ENCODE results near the gene RCC2. TPM values are rescaled to one million over a fixed set of nuclear protein-coding genes. Genes with fewer than 3 reads are reported as not detected.
A peak's percentile ranks its signal among the peaks of the same experiment; 100 is the strongest.

The RCC2 gene
- total and polyA plus RNA-seq, 2 of the 4 experiments (the other 2 are of a cell fraction), result 24.0 to 38.9 TPM

GRCh38 chr1:17363351-17363750 is 76.1 kb downstream of the RCC2 start:
- Histone ChIP-seq H2AFZ (replicated peaks; ENCODE audit: low read length, poor library complexity) (peak overlapping the region; percentile 23), H3K4ac (ENCODE audit: low read depth, low read length) (no peak overlapping the region), H2AK5ac (ENCODE audit: low read depth, low read length) (no peak overlapping the region), H3K56ac (ENCODE audit: extremely low read depth, insufficient read depth, low read length) (no peak overlapping the region), H3K4me3 (ENCODE audit: insufficient read depth, low read depth, low read length) (no peak overlapping the region), H3K23ac (ENCODE audit: low read depth, low read length) (no peak overlapping the region), H3K9me1 (ENCODE audit: insufficient read depth, low read length) (no peaks in the 10 kb centered on the region), H3K4me2 (ENCODE audit: low read depth, low read length) (no peak overlapping the region), H2BK120ac (ENCODE audit: low read depth, low read length) (no peak overlapping the region), H2BK15ac (ENCODE audit: low read depth, low read length) (no peak overlapping the region), H3K14ac (replicated peaks; ENCODE audit: low read depth, low read length) (no peak overlapping the region), H2AK9ac (replicated peaks; ENCODE audit: low read depth, low read length, poor library complexity) (no peak overlapping the region), H4K5ac (ENCODE audit: low read depth, low read length) (no peak overlapping the region), H3K27me3 (ENCODE audit: control insufficient read depth, insufficient read depth, low read length) (peaks cover 22% of the 10 kb centered on the region), H3K79me1 (ENCODE audit: low read depth in 1 of 2, low read length in 2 of 2) (no peaks in the 10 kb centered on the region), H4K8ac (ENCODE audit: low read depth in 2 of 2, low read length in 2 of 2) (no peak overlapping the region), H3K9me3 (ENCODE audit: control insufficient read depth, insufficient read depth, low read length) (no peaks in the 10 kb centered on the region), H3K36me3 (ENCODE audit: control insufficient read depth, insufficient read depth, low read length) (no peaks in the 10 kb centered on the region), H3K18ac (ENCODE audit: low read depth, low read length) (no peak overlapping the region), H3K27ac (ENCODE audit: insufficient read depth, low read length) (no peak overlapping the region), H4K91ac (ENCODE audit: insufficient read depth, low read depth, low read length) (no peak overlapping the region), H4K20me1 (ENCODE audit: insufficient read depth, low read length) (no peaks in the 10 kb centered on the region), H3K9ac (ENCODE audit: low read depth, low read length) (no peak overlapping the region), H2BK5ac (ENCODE audit: low read depth, low read length, poor library complexity, severe bottlenecking) (no peak overlapping the region), H3K4me1 (ENCODE audit: control insufficient read depth, insufficient read depth, low read length) (no peaks in the 10 kb centered on the region), H2BK20ac (ENCODE audit: low read depth, low read length) (no peak overlapping the region)
- intact Hi-C loops (cut with micrococcal nuclease) (no loop called here), dilution Hi-C loops (cut with HindIII; ENCODE audit: low sequenced_read_pairs, unreplicated experiment) (no loop called here), in situ Hi-C loops (cut with MboI; ENCODE audit: low sequenced_read_pairs) (no loop called here)
- ATAC-seq (ENCODE audit: low read depth) (no peak), DNase-seq (no peak)
- TF ChIP-seq MXI1 (IDR thresholded peaks at IDR 0.05; ENCODE audit: borderline replicate concordance, low read depth, low read length) (no peak), FOS (IDR thresholded peaks at IDR 0.05; ENCODE audit: low read depth, low read length) (no peak), MAZ (IDR thresholded peaks at IDR 0.05; ENCODE audit: borderline replicate concordance, low read depth, low read length) (no peak), RFX5 (IDR thresholded peaks at IDR 0.05; ENCODE audit: low read depth, low read length) (no peak), CTCF (conservative IDR thresholded peaks at IDR 0.05; ENCODE audit: low read depth, low read length) (no peak), USF2 (IDR thresholded peaks at IDR 0.05; ENCODE audit: low read depth, low read length) (no peak), NFE2L2 (IDR thresholded peaks at IDR 0.05; ENCODE audit: low read depth, low read length) (no peak), BHLHE40 (IDR thresholded peaks at IDR 0.05; ENCODE audit: low read depth, low read length) (no peak), RCOR1 (IDR thresholded peaks at IDR 0.05; ENCODE audit: insufficient replicate concordance, low read length) (no peak), CEBPB (IDR thresholded peaks at IDR 0.05; ENCODE audit: low read depth, low read length) (no peak), CHD1 (IDR thresholded peaks at IDR 0.05; ENCODE audit: low read depth, low read length) (no peak), RAD21 (IDR thresholded peaks at IDR 0.05; ENCODE audit: low read length) (no peak), SMC3 (IDR thresholded peaks at IDR 0.05; ENCODE audit: low read depth, low read length) (no peak), POLR2A (IDR thresholded peaks at IDR 0.05; ENCODE audit: low read depth, low read length) (no peak), MAFK (IDR thresholded peaks at IDR 0.05; ENCODE audit: low read depth, low read length) (no peak)
- TF ChIP-seq, protein P1, sequence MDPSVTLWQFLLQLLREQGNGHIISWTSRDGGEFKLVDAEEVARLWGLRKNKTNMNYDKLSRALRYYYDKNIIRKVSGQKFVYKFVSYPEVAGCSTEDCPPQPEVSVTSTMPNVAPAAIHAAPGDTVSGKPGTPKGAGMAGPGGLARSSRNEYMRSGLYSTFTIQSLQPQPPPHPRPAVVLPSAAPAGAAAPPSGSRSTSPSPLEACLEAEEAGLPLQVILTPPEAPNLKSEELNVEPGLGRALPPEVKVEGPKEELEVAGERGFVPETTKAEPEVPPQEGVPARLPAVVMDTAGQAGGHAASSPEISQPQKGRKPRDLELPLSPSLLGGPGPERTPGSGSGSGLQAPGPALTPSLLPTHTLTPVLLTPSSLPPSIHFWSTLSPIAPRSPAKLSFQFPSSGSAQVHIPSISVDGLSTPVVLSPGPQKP (IDR thresholded peaks at IDR 0.05; ENCODE audit: borderline replicate concordance, low read depth, low read length), result no peak
- 74% methylated on average over 3 of the region's 12 CpGs; no CpG with 5 or more reads in 1 of the 2 experiments for WGBS, 2 experiments (ENCODE audit: extremely low coverage in 2 of 2, insufficient read length in 1 of 2)
- no TSS peak for BruUV-seq (replicated peaks)
- POLR2A ChIA-PET (ENCODE audit: unreplicated experiment), result no interaction called here
- CTCF ChIA-PET, result no interaction called here
